EL (cell line): ENCODE results near the gene CEP126.

Experiments
- DNase-seq: peaks from one replicate; pipeline ENCODE4 v3.0.0-alpha.2; 2016

Gene CEP126

DNA sequence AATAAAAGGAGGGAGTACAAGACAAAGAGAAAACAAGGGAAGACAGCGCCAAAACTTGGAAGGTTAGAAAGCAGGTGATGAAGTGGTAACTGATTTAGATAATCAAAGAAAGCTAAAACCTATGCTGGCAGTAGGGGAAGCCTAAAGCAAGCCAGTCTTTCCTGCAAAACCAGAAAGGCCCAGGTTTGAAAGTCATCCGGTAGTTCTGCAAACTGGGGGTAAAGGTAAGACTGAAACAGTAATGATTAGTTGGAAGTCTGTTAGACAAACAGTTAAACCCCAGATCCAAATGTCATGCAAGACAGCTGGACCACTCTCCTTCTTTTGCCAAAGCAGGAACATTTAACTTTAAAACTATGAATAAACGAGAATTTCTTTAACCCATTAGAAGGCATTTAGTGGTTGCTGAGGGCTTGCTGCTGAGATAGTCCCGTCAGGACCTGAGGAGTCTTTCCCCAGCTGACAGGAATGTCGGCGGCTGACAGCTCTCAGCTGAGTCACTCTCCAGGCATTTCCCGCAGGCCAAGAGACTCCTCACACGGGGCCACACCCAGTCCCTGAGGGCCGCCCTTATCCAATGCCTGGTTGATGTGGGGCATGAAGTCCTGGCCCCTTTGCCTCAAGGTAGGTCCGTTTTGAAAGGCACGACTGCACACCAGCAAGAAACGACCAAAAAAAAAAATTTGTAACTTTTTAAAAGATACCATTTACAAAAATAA is 96.1 kb downstream of the CEP126 start:
- DNase-seq: peak; percentile 97

GRCh38 chr11:102012946-102013345 is 98.1 kb downstream of the CEP126 start:
- peak; percentile 21 for DNase-seq

DNA sequence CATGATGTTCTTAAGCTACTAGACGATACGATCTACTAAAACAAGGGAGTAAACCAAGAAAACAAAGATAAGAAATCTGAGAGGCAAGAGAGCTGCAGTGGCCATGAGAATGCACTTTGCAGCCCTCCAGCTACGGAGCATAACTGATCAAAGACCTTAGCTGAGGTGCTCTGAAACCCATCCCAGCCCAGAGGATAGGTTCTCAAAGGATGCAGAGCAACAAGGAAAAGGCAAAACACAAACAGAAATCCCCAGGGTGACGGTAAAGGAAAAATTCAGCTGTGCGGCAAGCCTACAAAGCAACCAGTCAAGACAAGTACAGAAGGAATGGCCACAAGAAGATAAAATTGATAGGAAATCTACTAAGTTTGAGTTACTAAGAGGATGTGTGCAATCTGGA is 99.9 kb downstream of the CEP126 start:
- no peak for DNase-seq

DNA sequence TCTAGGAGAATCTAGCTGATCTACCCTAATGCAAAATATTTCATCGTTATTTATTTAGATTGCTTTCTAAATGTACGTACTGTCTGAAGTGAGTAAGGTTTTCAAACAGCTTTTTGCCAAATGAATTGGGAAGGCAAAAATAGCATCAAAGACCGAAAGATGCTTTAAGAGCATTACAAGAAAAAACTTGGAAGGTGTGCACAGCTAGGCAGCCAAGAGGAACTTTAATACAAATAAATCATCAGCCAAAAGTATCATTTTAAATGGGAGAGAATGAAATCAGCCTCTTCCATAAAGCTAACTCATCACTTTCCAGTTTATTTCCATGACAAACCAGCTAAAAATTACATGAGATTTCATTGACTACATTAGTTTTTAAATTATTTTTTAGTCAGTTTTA is 102.2 kb downstream of the CEP126 start:
- no peak for DNase-seq

- DNase-seq: no peak
These were observed 111.4 kb downstream of the CEP126 start for GRCh38 chr11:102026217-102026616.

GRCh38 chr11:102026959-102027358 is 112.1 kb downstream of the CEP126 start:
- DNase-seq: no peak

GRCh38 chr11:102036757-102037156 is 121.9 kb downstream of the CEP126 start:
- DNase-seq: no peak

- no peak for DNase-seq
These were observed 132.0 kb downstream of the CEP126 start for GRCh38 chr11:102046841-102047240.

DNA sequence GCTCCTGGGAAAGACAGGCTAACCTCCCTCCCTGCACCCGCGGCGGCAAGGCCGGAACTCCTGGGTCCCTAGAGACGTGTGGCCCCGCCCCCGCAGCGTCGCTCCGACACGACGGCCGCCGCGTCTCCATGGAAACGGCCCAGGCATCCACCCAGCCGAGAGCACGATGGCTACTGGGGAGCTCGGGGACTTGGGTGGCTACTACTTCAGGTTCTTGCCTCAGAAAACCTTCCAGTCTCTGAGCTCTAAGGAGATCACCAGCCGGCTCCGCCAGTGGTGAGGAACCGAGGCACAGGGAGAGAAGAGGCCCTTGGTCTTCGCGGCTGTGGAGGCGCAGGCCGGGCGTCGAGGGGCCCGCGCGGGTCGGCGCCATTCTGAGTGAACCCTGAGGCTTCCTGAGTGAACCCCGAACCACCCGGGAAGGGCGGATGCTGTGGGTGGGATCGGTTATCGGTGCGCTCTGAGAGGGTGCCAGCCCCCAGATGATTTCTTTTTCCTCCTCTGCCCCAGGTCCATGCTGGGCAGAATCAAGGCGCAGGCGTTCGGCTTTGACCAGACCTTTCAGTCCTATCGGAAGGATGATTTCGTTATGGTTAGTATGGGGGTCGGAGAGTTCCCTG is 132.6 kb downstream of the CEP126 start, which contains the start of gene CFAP300:
Gene CFAP300, plus strand, starts transcription at position 133 of the 620 bp plus-strand sequence. Its CDS starts 34 bp downstream, at position 167.
- peak; percentile 83 for DNase-seq
